ENCODE data around the gene PTPRF.

PTPRF gene

DNA sequence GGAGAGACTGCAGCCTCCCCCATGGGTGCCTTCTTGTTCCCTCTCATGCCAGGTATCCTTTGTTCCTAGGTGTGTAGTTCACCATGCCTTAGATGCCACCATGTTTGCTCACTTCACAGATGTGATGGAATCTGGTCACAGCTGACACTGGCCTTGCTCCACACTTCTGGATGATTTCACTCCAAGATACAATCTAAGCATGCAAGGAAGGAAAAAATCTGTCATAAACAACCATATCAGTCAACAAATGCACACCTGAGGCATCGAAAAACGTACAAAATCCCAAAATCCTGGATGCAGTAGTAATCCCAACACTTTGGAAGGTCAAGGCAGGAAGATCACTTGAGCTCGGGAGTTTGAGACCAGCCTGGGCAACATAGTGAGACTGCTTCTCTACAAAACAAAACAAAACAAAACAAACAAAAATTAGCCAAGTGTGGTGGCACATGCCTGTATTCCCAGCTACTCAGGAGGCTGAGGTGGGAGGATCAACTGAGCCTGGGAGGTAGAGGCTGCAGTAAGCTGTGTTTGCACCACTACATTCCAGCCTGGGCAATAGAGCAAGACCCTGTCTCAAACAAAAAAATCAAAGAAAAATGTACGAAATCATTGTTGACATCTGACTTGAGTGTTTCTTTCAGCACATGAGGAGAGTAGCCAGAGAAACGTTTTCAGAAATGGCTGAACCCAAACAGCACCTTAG, 17.1 kb upstream of the PTPRF start:
- DNase-seq = no peak

DNA sequence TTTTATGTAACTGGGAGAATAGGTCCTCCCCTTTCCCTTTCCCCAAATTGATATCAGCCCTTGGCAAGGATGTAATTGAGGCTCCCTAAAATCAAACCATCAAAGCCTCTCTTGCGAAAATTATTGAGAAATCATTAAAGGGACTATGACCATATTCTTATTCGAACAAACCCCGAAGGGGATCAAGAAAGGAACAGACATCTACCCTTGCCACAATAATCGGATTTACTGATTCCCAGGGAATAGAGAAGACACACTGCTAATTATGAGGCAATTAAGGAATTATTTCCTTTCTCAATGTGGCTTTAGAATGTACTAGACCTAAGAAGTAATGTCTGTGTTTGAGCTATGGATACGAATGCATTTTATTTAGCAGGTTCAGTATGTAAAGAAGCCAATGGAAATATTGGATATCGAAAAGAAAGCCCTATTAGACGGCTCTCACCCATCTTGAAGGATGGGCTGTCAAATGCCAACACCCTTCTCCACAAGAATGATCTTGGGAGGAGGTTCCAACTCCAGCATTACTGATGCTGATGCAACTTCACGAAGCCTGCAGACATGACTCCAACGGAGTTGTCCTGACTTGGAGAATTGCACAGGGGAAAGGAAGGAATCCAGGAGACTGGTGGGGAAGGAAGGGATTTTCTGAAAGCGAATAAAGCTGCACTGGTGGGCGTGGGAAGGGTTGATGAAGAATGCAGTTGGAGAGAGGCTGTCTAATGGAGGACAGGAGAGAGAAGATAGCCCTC, 11.6 kb upstream of the PTPRF start:
- no peak for DNase-seq

DNA sequence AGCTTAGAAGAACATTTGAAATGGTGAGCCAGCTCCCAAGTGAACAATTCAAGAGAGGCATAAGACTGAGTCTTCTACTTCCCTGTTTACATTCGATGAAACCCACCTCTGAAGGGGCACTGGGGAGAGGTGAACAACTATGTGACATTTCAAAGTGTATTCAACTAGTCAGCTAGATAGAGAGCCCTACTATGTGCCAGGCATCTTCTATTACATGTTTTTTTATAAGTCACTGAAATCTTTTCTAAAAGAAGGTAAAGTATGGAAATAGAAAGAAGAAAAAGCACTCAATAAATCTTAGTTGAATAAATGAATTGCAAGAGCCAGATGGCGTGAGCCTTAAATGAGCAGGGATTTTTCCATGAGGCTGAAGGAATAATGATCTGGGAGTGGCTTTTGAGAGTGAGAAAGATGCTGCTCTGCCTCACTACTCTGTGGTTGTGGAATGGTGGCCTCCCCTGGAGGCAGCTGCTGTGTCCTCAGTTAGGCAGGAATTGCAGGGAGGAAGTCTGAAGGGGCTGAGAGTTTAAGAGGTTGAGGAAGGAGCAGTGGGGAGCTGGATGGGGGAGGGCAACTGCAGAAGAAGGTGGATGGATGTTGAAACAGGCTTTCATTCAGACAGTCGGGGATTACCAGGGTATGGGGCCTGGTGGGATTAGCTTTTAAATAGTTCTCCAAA, 10.4 kb upstream of the PTPRF start:
- no peak for DNase-seq

DNA sequence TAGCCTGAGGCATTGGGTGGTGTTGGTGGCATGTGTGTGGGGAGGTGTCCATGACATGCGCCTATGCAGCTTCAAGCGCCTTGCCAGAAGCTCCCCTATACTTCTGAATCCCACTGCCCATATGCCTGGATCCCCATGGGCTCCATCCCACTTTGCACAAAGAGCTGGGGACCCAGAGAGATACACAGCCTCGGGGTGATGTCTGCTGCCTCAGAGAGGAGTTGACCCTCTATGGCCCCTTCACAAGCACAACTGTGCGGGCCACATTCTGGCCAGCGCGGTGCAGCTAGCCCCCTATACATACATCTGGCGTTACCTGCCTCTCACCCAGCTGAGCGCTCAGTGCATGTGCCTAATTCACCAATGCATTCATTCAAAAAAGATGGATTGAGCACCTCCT, 9.6 kb upstream of the PTPRF start:
- DNase-seq = no peak

DNA sequence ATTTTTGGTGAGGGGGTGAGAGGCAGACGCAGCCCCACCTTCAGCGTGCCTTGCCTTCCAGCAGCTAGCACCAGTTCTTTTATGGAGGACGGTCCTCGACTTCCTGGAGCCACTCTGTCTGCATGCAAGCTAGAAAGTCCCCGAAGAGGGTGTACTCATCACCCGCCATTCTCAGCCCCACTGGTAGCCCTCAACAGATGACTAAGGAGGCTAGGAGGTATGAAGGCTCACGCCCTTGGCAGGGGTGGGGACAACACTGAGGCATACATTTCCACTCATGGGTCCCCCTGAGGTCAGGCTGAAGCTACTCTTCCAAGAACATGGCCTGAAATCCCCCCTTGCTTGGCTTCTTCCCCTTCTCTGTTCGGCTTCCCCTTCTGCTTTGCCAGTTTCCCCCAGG, 8.9 kb upstream of the PTPRF start:
- DNase-seq = no peak

- no peak for DNase-seq
Observed at GRCh38 chr1:43522431-43522775, 8.3 kb upstream of the PTPRF start.

- DNase-seq = no peak
Observed at GRCh38 chr1:43522776-43523480, 7.8 kb upstream of the PTPRF start.

- peak in 1 of 2 experiments; percentile 13 for DNase-seq
Observed at GRCh38 chr1:43524804-43525203, 5.9 kb upstream of the PTPRF start.

DNA sequence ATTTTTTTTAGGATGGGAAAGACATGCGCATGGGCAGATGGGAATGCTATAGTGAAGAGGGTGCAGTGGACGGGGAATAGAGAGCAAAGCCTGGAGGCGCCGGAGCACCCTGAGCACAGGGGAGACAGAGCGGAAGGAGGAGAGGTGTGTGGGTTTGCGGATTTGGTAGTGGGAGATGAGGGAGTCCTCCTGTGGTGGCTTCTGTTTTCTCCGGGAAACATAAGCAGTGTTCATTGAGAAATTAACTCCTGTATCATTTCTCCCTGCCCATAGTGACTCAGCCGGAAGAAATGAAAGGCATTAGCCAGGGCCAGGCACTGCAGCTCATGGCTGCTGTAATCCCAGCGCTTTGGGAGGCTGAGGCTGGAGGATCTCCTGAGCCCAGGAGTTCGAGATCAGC, 4.7 kb upstream of the PTPRF start:
- no peak for DNase-seq

DNA sequence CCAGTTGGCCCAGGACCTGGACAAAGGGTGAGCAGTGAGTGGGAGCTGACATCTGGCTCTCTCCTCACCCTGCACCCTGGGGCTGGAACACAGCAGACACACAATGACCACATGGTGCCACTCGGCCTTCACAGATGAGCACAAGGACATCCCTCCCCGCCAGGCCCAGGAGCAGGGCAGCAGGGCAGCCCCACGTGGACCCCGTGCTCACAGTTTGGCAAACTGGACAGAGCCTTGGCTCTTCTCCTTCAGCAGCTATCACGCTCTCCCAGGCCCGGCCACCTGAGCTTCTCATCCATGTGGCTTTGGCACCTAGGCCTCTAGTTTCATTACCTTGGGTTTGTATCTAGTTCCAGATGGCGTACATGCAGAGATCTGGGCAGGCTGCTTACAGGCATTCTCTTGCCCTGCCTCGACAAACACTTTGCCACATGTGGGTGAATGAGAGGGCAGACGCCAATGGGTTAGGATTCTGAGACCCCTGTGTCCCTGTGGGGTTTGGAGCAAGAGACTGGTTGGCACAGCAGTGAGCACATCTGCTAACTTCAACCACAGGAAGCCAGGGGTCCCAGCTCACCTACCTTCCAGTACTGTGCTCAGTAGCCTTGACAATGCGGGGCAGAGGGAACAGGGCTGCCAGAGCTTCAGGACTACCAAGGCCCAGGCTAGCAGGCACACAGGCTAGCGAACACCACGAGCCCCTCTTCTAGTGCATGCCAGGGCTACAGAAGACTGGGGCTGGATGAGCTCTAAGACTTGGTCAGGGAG, 3.4 kb upstream of the PTPRF start:
- no peak for DNase-seq

- peak; percentile 80 to 90 for DNase-seq
Observed at GRCh38 chr1:43529206-43529731, 1.4 kb upstream of the PTPRF start.

GRCh38 chr1:43531107-43531905, 623 bp downstream of the PTPRF start:
- peak in 1 of 2 experiments; percentile 21 for DNase-seq

DNA sequence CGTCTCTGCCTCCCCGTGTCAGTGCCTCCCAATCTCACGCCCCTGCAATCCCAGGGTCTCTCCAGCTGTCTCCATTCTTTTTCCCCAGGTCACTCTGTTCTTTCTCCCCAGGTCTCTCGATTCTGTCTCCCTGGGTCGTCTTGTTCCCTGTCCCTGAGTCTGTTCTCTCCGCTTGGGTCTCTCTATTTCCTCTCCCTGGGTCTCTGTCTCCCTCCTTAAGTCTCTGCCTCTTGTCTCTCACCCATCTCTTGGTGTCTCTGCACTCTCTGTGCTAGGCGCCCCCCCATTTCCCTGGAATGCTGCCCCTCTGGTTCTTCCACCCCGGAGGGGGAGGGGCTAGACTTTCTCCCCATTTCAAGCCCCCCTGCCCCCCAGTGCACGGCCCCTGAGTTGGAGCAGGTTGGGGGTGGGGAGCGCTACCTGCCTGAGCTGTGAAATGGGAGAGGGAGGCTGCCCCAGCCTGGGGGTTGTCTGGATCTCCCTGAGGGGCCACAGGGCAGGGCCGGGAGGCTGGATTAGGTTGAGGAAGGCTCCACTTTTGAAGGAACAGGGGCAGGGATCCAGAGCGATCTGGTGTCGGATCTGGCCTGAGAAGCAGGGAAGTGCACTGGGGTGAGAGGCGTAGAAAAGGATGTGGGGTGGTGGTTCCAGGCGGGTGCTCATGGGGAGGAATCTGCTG, 1.4 kb downstream of the PTPRF start:
- no peak for DNase-seq

GRCh38 chr1:43532716-43533115, 2.0 kb downstream of the PTPRF start:
- no peak for DNase-seq

GRCh38 chr1:43533584-43533983, 2.9 kb downstream of the PTPRF start:
- no peak for DNase-seq

- no peak for DNase-seq
Observed at GRCh38 chr1:43534256-43534655, 3.6 kb downstream of the PTPRF start.

- DNase-seq = no peak
Observed at GRCh38 chr1:43536196-43536863, 5.6 kb downstream of the PTPRF start.

GRCh38 chr1:43536864-43537358, 6.2 kb downstream of the PTPRF start:
- no peak for DNase-seq

GRCh38 chr1:43537423-43538142, 6.9 kb downstream of the PTPRF start:
- DNase-seq = no peak

- no peak for DNase-seq
Observed at GRCh38 chr1:43538143-43538487, 7.4 kb downstream of the PTPRF start.

Measured in NCI-H446 (cell line).